Loucy (cell line): ENCODE results near the gene STXBP6.

ENCODE experiments used
- H2AFZ ChIP-seq: fragments of 200-600 bp; sonication (generic); 2 replicates; pipeline ENCODE4 v1.6.0; 2016; ENCODE audit warnings: antibody characterized with exemption, mild to moderate bottlenecking, low read length, moderate library complexity
- H3F3A ChIP-seq: fragments of 200-600 bp; 2 replicates; pipeline ENCODE4 v1.6.0; 2016; ENCODE audit warnings: antibody characterized with exemption, low read depth, mild to moderate bottlenecking
- H3K27me3 ChIP-seq: fragments of 200-600 bp; sonication (generic); 2 replicates; pipeline ENCODE4 v1.6.1; 2014; ENCODE audit warnings: low read length, mild to moderate bottlenecking; ENCODE audit not compliant: insufficient read depth, poor library complexity, severe bottlenecking
- H3K36me3 ChIP-seq: fragments of 200-600 bp; sonication (generic); 2 replicates; pipeline ENCODE4 v1.6.1; 2016; ENCODE audit warnings: low read length; ENCODE audit not compliant: insufficient read depth
- H3K4me1 ChIP-seq: fragments of 200-600 bp; sonication (generic); 2 replicates; pipeline ENCODE4 v1.5.1; 2014; ENCODE audit warnings: low read length, mild to moderate bottlenecking; ENCODE audit not compliant: insufficient read depth, poor library complexity, severe bottlenecking
- H3K4me2 ChIP-seq: fragments of 200-600 bp; sonication (generic); 2 replicates; pipeline ENCODE4 v1.6.0; 2014; ENCODE audit warnings: antibody characterized with exemption, low read length, low read depth, mild to moderate bottlenecking; ENCODE audit not compliant: poor library complexity, severe bottlenecking
- H3K4me3 ChIP-seq: fragments of 200-600 bp; sonication (generic); 2 replicates; pipeline ENCODE4 v1.5.1; 2014; ENCODE audit warnings: low read length, mild to moderate bottlenecking, mixed read lengths; ENCODE audit not compliant: poor library complexity, severe bottlenecking
- H3K79me2 ChIP-seq: fragments of 200-600 bp; sonication (generic); 2 replicates; pipeline ENCODE4 v1.6.1; 2014; ENCODE audit warnings: low read length; ENCODE audit not compliant: insufficient read depth
- H3K9ac ChIP-seq: fragments of 200-600 bp; sonication (generic); 2 replicates; pipeline ENCODE4 v1.6.0; 2014; ENCODE audit warnings: mild to moderate bottlenecking, low read depth, low read length, moderate library complexity; ENCODE audit not compliant: poor library complexity, severe bottlenecking
- H3K9me2 ChIP-seq: fragments of 200-600 bp; sonication (generic); replicated peaks from 2 replicates; pipeline ENCODE4 v1.6.1; 2016; ENCODE audit warnings: low read depth, low read length, mixed read lengths
- H3K9me3 ChIP-seq: fragments of 200-600 bp; sonication (generic); 2 replicates; pipeline ENCODE4 v1.6.1; 2014; ENCODE audit warnings: mild to moderate bottlenecking, antibody characterized with exemption, low read length, low read depth; ENCODE audit not compliant: insufficient read depth
- H4K20me1 ChIP-seq: fragments of 200-600 bp; sonication (generic); 2 replicates; pipeline ENCODE4 v1.6.0; 2014; ENCODE audit warnings: antibody characterized with exemption, low read length, mild to moderate bottlenecking; ENCODE audit not compliant: insufficient read depth, poor library complexity, severe bottlenecking
- CTCF ChIP-seq: fragments of 200-600 bp; sonication (generic); conservative IDR thresholded peaks from 2 replicates; pipeline ENCODE4 v1.5.1; 2014; ENCODE audit warnings: mild to moderate bottlenecking, antibody characterized with exemption, low read length
- EZH2phosphoT487 ChIP-seq: fragments of 200-600 bp; IDR thresholded peaks from 2 replicates; pipeline ENCODE4 v1.6.1; 2018; ENCODE audit warnings: antibody characterized with exemption, mild to moderate bottlenecking, moderate library complexity, borderline replicate concordance

STXBP6 gene

GRCh38 chr14:24921903-24922302, 128.0 kb downstream of the STXBP6 start:
- Histone ChIP-seq H3K9me2 (no peaks in the 10 kb centered on the region), H3K4me1 (peaks cover 12% of the 10 kb centered on the region), H3K4me2 (no peak overlapping the region), H3K9me3 (no peaks in the 10 kb centered on the region), H4K20me1 (no peaks in the 10 kb centered on the region), H3K36me3 (no peaks in the 10 kb centered on the region), H2AFZ (0 out of 2 replicates have a peak overlapping the region, but pooled peaks have one; percentile 22), H3K27me3 (no peaks in the 10 kb centered on the region), H3K4me3 (no peak overlapping the region), H3K9ac (no peak overlapping the region), H3K79me2 (no peaks in the 10 kb centered on the region), H3F3A (no peaks in the 10 kb centered on the region; the same call in 1 of the 2 replicates)
- TF ChIP-seq EZH2phosphoT487: no peak
- no peak for TF ChIP-seq CTCF

GRCh38 chr14:24920265-24921075, 129.5 kb downstream of the STXBP6 start:
- Histone ChIP-seq H3F3A (no peaks in the 10 kb centered on the region; the same call in 1 of the 2 replicates), H3K4me1 (peaks cover 12% of the 10 kb centered on the region), H4K20me1 (no peaks in the 10 kb centered on the region), H3K36me3 (no peaks in the 10 kb centered on the region), H2AFZ (peak overlapping the region; percentile 39; the same call in 1 of the 2 replicates), H3K4me2 (no peak overlapping the region), H3K9me2 (no peaks in the 10 kb centered on the region), H3K27me3 (no peaks in the 10 kb centered on the region), H3K9ac (no peak overlapping the region), H3K79me2 (no peaks in the 10 kb centered on the region), H3K4me3 (no peak overlapping the region), H3K9me3 (no peaks in the 10 kb centered on the region)
- TF ChIP-seq CTCF (no peak), EZH2phosphoT487 (no peak)

GRCh38 chr14:24918822-24919221, 131.1 kb downstream of the STXBP6 start:
- Histone ChIP-seq H3K4me3 (no peak overlapping the region), H3K4me2 (no peak overlapping the region), H3K79me2 (no peaks in the 10 kb centered on the region), H3K4me1 (peaks cover 14% of the 10 kb centered on the region), H3K36me3 (no peaks in the 10 kb centered on the region), H3K9ac (no peak overlapping the region), H3F3A (no peaks in the 10 kb centered on the region; the same call in 1 of the 2 replicates), H2AFZ (peak overlapping the region; percentile 5; the same call in 1 of the 2 replicates), H3K27me3 (no peaks in the 10 kb centered on the region), H4K20me1 (no peaks in the 10 kb centered on the region), H3K9me3 (no peaks in the 10 kb centered on the region), H3K9me2 (no peaks in the 10 kb centered on the region)
- TF ChIP-seq CTCF (no peak), EZH2phosphoT487 (no peak)
